ENCODE results near the gene USP49.
"Not testable (repeated sequence)": the region's sequence is repeated elsewhere in the genome, so short reads cannot be mapped to it uniquely, and the experiment has no call there.

Gene USP49

DNA sequence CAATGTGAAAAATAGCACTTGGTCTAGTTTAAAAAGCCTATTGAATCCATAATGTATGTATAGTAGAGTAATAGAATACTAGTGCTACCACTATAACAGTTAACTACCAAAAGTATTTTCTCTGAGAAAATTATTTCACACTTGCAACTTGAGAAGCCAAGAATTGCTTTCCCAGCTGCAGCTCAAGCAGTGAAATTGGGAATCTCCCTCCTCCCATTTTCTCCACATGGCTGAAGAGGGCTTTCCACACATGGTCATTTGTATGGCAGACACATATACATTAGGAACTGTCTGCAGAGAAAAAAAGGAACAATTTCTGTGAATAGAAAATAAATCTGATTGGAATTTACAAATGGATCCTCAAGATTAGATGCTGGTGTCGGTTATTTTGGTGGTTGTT, 73.2 kb downstream of the USP49 start:
- FAIRE-seq (no peak), DNase-seq (ENCODE audit: insufficient read length) (no peak)
- TF ChIP-seq POLR2A (IDR thresholded peaks at IDR 0.05; ENCODE audit: low read depth, low read length) (no peak), POLR2AphosphoS5 (IDR thresholded peaks at IDR 0.05; ENCODE audit: low read depth, low read length) (no peak), TAF1 (IDR thresholded peaks at IDR 0.05; ENCODE audit: borderline replicate concordance, low read depth, low read length) (no peak)

DNA sequence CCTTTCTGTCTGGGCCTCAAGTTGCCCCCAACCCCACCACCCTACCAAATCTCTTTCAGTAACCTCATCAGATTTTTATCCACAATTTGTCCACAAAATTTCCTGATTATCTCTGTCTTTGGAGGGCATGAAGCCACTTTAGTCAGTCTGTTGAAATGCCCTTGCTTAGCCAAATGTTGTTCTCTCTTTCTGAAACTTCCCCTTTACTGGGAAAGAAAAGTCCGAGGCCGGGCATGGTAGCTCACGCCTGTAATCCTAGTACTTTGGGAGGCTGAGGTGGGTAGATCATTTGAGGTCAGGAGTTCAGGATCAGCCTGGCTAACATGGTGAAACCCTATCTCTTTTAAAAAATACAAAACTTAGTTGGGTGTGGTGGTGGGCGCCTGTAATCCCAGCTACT, 73.9 kb downstream of the USP49 start:
- no peak for TF ChIP-seq TAF1 (IDR thresholded peaks at IDR 0.05; ENCODE audit: borderline replicate concordance, low read depth, low read length)
- no peak for TF ChIP-seq POLR2A (IDR thresholded peaks at IDR 0.05; ENCODE audit: low read depth, low read length)
- no peak for TF ChIP-seq POLR2AphosphoS5 (IDR thresholded peaks at IDR 0.05; ENCODE audit: low read depth, low read length)
- DNase-seq (ENCODE audit: insufficient read length) (no peak), FAIRE-seq (no peak)

DNA sequence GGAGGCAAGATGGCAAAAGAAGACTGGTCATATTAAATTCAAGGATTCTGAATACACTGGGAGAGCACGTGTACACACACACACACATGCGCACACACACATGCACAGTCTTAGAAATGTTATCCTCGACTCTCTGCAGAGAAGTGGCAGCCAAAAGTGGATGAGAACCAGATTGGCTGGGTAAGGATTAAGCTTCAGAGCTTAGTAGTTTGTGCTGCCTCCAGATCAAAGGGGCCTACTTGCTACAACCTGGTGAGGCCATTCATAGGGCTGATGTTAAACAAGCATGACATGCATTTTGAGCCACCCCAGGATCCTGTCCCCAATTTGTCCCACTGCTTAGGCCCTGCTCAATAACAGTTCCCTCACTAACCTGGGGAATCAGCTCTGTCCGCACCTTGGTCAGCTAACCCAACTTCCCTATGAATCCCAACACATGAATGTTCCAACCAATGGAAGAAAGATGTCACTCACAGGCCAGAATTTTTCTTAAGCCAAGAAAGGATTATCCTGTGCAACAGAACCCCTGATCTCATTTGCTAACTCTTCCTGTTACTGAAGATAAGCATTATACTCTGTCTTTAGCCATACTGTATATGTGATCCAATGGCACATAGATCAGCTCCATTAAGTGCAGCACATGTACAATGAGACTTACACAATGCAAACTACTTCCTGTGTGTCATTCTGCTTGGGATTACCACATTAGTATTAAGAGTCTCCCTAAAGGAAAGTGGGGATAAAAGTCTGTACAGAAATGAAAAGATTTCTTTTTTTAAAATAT, 76.7 kb downstream of the USP49 start:
- FAIRE-seq: no peak
- TF ChIP-seq POLR2AphosphoS5 (IDR thresholded peaks at IDR 0.05; ENCODE audit: low read depth, low read length): no peak
- no peak for TF ChIP-seq POLR2A (IDR thresholded peaks at IDR 0.05; ENCODE audit: low read depth, low read length)
- no peak for TF ChIP-seq TAF1 (IDR thresholded peaks at IDR 0.05; ENCODE audit: borderline replicate concordance, low read depth, low read length)
- no peak for DNase-seq (ENCODE audit: insufficient read length)

DNA sequence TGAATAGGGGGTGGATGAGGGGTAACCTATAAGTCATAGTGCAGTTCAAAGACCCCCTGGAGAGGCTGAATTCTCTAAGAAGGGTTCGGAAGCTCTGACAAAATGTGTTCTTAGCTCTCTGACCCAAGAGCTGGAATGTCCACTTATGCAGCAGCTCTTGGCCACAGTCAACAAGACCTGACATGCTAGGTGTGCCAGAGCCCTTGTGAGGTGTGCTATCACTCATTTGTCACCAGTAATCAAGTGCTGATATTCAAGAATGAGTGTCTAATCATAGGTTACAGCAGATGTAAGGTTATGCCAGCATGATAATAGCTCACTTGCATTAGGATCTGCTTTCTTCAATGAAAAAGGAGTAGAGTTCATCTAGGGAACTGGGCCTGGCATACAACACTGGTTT, 79.6 kb downstream of the USP49 start:
- TF ChIP-seq POLR2A (IDR thresholded peaks at IDR 0.05; ENCODE audit: low read depth, low read length): no peak
- no peak for DNase-seq (ENCODE audit: insufficient read length)
- no peak for FAIRE-seq

GRCh38 chr6:41814629-41815028, 80.5 kb downstream of the USP49 start:
- DNase-seq (ENCODE audit: insufficient read length): no peak
- TF ChIP-seq TAF1 (IDR thresholded peaks at IDR 0.05; ENCODE audit: borderline replicate concordance, low read depth, low read length) (no peak), POLR2AphosphoS5 (IDR thresholded peaks at IDR 0.05; ENCODE audit: low read depth, low read length) (no peak), POLR2A (IDR thresholded peaks at IDR 0.05; ENCODE audit: low read depth, low read length) (no peak)
- FAIRE-seq: no peak

DNA sequence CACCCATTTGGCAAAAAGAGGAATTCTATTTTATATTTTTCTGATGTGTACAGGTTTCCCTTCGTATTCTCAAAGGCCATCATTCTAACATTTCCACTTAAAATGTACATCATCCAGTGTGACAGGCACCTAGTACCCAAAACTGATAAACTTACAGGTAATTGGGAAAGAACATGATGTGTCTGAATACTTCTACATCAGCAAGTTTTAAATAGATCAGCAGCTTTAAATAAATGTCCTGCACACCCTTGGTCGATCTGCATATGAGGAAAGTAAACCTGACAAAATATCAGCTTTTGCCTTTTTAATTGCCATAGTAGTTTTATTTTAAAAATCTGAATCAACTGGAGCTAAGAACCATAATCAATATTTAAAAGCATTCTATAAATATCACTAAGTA, 81.2 kb downstream of the USP49 start:
- DNase-seq (ENCODE audit: insufficient read length) (no peak), FAIRE-seq (no peak)
- no peak for TF ChIP-seq POLR2A (IDR thresholded peaks at IDR 0.05; ENCODE audit: low read depth, low read length)
- no peak for TF ChIP-seq POLR2AphosphoS5 (IDR thresholded peaks at IDR 0.05; ENCODE audit: low read depth, low read length)
- TF ChIP-seq TAF1 (IDR thresholded peaks at IDR 0.05; ENCODE audit: borderline replicate concordance, low read depth, low read length): no peak

GRCh38 chr6:41813469-41813868, 81.7 kb downstream of the USP49 start:
- DNase-seq (ENCODE audit: insufficient read length) (no peak), FAIRE-seq (peak; percentile 5)
- TF ChIP-seq TAF1 (IDR thresholded peaks at IDR 0.05; ENCODE audit: borderline replicate concordance, low read depth, low read length): no peak
- TF ChIP-seq POLR2A (IDR thresholded peaks at IDR 0.05; ENCODE audit: low read depth, low read length): no peak
- TF ChIP-seq POLR2AphosphoS5 (IDR thresholded peaks at IDR 0.05; ENCODE audit: low read depth, low read length): no peak

- FAIRE-seq; DNase-seq (ENCODE audit: insufficient read length): not testable (repeated sequence)
Observed at GRCh38 chr6:41811946-41812345, 83.2 kb downstream of the USP49 start.

- TF ChIP-seq TAF1 (IDR thresholded peaks at IDR 0.05; ENCODE audit: borderline replicate concordance, low read depth, low read length) (no peak), POLR2AphosphoS5 (IDR thresholded peaks at IDR 0.05; ENCODE audit: low read depth, low read length) (no peak), POLR2A (IDR thresholded peaks at IDR 0.05; ENCODE audit: low read depth, low read length) (no peak)
- FAIRE-seq: no peak
- no peak for DNase-seq (ENCODE audit: insufficient read length)
Observed at GRCh38 chr6:41811095-41811494, 84.1 kb downstream of the USP49 start.

GRCh38 chr6:41805830-41806774, 89.1 kb downstream of the USP49 start:
- TF ChIP-seq TAF1 (IDR thresholded peaks at IDR 0.05; ENCODE audit: borderline replicate concordance, low read depth, low read length) (no peak), POLR2AphosphoS5 (IDR thresholded peaks at IDR 0.05; ENCODE audit: low read depth, low read length) (no peak), POLR2A (IDR thresholded peaks at IDR 0.05; ENCODE audit: low read depth, low read length) (no peak)
- FAIRE-seq: no peak
- no peak for DNase-seq (ENCODE audit: insufficient read length)

GRCh38 chr6:41801380-41801779, 93.8 kb downstream of the USP49 start:
- no peak for TF ChIP-seq TAF1 (IDR thresholded peaks at IDR 0.05; ENCODE audit: borderline replicate concordance, low read depth, low read length)
- DNase-seq (ENCODE audit: insufficient read length) (no peak), FAIRE-seq (no peak)

- DNase-seq (ENCODE audit: insufficient read length): no peak
- FAIRE-seq: no peak
Observed at GRCh38 chr6:41799559-41799911, 95.6 kb downstream of the USP49 start.

More at GRCh38 chr6:41799559-41799911, 95.6 kb downstream of the USP49 start:
- TF ChIP-seq TAF1 (IDR thresholded peaks at IDR 0.05; ENCODE audit: borderline replicate concordance, low read depth, low read length) (no peak), POLR2A (IDR thresholded peaks at IDR 0.05; ENCODE audit: low read depth, low read length) (no peak), POLR2AphosphoS5 (IDR thresholded peaks at IDR 0.05; ENCODE audit: low read depth, low read length) (no peak)

Data from GM12892 (cell line).